ACHN (cell line): ENCODE results near the gene ZNF496.
A peak's percentile ranks its signal among the peaks of the same experiment; 100 is the strongest.
"Not testable (repeated sequence)": the region's sequence is repeated elsewhere in the genome, so short reads cannot be mapped to it uniquely, and the experiment has no call there.

Experiments used
- DNase-seq: peaks from one replicate; pipeline ENCODE4 v3.0.0-alpha.2; 2015
- in situ Hi-C: cut with HindIII; loops from 2 replicates; pipeline ENCODE4 v1.10.0; 2017; ENCODE audit warnings: low sequenced_read_pairs, low pct_ligation_motif_present, low pct_unique_long_range_greater_than_20kb

Gene ZNF496

GRCh38 chr1:247360991-247361731, 29.5 kb upstream of the ZNF496 start:
- in situ Hi-C loops: no loop called here
- no peak for DNase-seq

DNA sequence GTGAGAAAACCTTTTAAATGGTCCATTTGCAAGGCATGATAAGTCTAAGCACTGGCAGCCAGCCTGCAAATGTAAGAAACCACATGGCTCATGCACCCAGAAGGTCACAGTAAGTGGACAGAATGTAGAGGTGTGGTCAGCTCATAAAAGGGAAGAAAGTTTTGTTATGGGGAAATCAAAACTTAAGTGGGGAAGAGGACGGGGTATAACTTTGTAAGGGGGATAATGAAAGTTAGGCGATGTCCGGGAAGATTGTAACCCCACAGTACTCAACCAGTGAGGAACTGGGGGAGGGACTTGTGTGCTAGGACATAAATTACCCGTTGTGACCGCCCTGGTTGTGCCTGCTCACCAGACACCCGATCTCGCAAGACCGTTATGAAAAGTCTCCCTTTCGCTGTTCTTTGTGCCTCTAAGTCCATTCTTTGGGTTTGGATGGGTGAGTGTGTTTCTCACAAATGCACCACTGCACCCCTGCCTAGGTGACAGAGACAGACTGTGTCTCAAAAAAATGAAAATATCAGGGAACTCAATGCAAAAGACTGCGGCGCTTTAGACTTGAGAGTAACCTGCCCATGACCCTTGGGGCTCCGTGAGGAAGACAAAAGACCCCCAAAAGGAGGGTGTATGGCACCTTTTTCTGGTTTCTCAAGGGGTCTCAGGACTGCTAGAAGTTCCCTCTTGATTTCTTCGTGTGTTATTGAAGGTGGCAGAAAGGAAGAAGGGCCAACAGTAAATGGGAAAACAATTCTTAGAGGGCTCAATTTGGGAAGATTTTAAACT, 28.6 kb upstream of the ZNF496 start:
- DNase-seq: no peak
- in situ Hi-C loops: no loop called here

GRCh38 chr1:247359559-247359958, 27.9 kb upstream of the ZNF496 start:
- in situ Hi-C loops: no loop called here
- no peak for DNase-seq

- DNase-seq: no peak
- in situ Hi-C loops: no loop called here
These were observed 27.3 kb upstream of the ZNF496 start for GRCh38 chr1:247358920-247359319.

- in situ Hi-C loops: no loop called here
These were observed 26.1 kb upstream of the ZNF496 start for GRCh38 chr1:247357781-247358211.

GRCh38 chr1:247357052-247357780, 25.5 kb upstream of the ZNF496 start:
- in situ Hi-C loops: no loop called here
- DNase-seq: no peak

More at GRCh38 chr1:247357781-247358211, 26.1 kb upstream of the ZNF496 start:
- peak; percentile 91 for DNase-seq

DNA sequence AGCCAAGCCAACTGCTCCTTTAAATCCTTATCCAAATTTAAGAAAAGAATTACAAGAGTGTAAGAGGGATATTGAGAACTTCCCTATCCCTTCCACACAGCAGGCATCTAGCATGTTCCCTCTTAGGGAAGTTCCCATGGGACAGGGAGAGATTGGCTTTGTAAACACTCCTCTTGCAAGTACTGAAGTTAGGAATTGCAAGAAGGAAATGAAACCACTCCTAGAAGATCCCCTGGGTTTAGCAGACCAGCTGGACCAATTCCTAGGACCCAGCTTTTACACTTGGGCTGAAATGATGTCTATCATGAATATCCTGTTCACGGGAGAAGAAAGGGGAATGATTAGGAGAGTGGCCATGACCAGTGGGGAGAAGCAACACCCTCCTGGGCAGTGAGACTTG, 23.5 kb upstream of the ZNF496 start:
- DNase-seq, in situ Hi-C loops: not testable (repeated sequence)

DNA sequence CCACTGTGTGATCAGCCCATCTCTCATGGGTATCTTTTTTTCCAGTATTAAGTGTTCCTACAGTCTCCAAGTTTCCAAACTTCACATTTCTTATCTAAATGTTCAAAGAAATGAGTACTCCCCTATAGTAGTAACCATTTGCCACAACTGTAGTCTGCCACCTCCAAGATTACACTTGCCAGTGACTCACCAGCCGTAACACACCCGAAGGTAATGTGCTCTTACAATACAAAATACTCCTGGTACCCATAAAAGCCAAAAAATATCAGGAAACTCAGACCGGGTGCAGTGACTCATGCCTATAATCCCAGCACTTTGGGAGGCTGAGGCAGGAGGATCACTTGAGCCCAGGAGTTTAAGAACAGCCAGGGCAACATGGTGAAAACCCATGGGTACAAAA, 20.5 kb upstream of the ZNF496 start:
- no peak for DNase-seq
- in situ Hi-C loops: no loop called here

DNA sequence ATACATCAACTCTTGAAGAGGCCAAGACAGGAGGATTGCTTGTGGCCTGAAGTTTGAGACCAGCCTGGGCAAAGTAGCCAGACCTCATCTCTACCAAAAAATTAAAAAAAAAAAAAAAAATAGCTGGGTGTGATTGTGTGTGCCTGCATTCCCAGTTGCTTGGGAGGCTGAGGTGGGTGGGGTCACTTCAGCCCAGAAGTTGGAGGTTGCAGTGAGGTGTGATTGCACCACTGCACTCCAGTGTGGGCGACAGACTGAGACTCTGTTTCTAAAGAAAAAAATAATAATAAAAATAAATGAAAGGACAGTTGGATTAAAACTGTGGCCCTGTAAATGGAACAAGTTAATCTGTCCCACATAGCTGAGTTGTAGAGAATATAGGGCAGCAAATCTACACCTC, 18.9 kb upstream of the ZNF496 start:
- no peak for DNase-seq
- in situ Hi-C loops: no loop called here

DNA sequence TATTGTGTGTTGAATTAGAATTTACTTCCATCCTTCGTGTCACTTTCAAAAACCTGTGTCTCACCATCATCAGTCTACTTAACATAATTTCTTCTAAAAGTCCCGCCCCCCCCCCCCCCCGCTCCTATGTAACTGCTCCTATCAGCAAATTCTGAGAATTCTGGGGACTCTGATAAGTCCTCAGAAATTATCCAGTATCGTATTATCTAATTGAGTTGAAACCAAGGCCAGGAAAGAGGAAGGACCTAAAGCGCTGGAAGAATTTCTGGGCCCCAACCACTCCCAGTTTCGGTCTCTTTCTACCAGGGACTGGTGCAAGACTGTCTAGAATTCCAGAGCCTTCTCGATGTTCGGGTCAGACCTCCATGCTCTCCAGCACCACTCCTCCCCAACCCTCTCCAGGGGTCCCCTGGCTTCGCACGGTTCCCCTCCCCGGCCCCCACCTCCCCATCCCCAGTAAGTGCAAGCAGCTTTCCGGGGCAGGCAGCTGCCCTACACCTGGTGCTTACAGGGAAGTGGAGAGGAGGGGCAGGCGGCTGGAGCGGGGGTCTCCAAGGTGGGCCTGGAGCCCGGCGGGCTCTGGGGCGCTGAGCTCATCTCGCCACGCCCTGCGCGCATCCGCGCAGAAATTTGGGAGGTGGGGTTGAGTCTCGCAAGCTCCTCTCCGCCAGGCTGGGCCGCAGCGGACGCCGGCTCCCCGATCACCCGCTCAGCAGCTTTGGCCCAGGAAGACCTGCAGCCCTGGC, 16.0 kb upstream of the ZNF496 start:
- in situ Hi-C loops: no loop called here
- DNase-seq: no peak

DNA sequence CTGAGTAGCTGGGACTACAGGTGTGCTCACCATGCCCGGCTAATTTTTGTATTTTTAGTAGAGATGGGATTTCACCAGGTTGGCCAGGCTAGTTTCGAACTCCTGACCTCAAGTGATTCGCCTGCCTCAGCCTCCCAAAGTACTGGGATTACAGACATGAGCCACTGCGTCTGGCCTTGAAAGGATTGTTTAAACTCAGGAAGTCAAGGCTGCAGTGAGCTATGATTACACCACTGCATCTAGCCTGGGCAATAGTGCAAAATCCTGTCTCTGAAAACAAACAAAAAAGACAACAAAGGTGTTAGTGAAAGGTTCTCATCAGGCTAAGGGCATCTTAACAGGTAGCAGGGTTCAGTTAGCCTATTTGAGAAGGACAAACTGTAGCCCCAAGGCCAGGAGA, 14.2 kb upstream of the ZNF496 start:
- no peak for DNase-seq
- in situ Hi-C loops: no loop called here

GRCh38 chr1:247343801-247344200, 12.1 kb upstream of the ZNF496 start:
- no peak for DNase-seq
- in situ Hi-C loops: no loop called here

DNA sequence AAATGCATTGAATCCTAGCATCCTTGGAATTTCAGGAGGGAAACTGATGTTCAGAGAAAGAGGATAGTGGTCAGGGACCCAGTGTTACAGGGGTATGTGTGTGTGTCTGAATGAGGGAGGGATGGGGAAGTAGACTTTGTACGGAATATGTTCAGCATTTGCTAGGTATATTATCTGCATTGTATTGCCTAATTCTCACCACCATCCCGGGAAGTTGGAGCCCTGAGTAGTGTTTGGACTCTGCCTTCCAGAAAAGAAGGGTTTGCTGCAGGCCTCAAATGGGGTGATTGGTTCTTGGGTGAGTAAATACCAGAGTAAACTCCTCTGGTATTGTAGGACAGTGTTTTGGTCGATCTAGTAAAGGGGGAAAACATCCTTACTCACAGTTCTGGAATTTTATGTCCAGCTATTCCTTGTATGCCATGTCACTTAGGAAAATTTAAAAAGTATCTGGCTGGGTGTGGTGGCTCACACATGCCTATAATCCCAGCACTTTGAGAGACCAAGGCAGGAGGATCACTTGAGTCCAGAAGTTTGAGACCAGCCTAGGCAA, 7.1 kb upstream of the ZNF496 start:
- no peak for DNase-seq
- in situ Hi-C loops: no loop called here

DNA sequence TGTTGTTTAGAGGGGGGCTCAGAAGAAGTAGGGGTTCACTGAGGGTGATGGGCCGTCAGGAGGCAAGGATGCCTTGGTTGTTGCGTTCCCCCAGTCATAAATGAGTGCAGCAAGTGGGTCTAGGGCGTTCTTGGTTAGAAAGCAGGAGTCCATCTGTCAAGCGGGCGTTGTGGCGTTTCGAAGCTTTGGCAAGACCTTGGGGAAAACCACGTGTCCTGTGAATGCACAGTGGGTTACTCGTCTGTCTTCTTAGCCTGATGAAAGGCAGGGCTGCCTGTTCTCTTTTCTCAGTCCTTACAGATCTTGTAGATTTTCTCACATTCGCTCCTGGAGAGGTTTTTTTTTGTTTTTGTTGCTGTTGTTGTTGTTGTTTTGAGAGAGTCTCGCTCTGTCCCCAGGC, 6.3 kb upstream of the ZNF496 start:
- in situ Hi-C loops: no loop called here
- DNase-seq: no peak

DNA sequence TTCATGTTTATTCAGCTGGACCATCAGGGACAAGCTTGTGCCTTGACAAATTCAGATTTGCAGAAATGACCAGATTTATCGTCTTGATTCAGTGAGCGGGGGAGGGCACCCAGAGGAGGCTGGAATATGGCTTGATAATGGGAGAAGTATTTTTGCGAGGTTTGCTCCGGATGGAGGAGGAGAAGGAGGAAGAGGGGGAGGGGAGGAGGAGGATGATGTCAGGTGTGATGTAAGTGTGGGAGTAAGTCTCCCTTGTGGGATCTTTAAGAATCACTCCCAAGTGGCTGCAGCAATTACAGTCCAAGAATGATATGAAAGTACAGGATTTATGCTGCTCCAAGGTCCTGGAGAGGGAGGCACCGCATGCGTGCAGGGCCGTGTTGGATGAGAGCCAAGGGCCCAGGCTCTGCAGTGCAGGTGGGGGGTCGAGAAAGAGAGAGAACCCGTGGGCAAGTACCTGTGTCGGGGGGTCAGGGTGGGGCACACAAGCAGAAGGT, 5.6 kb upstream of the ZNF496 start:
- DNase-seq: no peak
- in situ Hi-C loops: no loop called here

GRCh38 chr1:247336390-247336789, 4.7 kb upstream of the ZNF496 start:
- in situ Hi-C loops: no loop called here
- DNase-seq: no peak

GRCh38 chr1:247335882-247336281, 4.2 kb upstream of the ZNF496 start:
- in situ Hi-C loops: no loop called here
- no peak for DNase-seq

DNA sequence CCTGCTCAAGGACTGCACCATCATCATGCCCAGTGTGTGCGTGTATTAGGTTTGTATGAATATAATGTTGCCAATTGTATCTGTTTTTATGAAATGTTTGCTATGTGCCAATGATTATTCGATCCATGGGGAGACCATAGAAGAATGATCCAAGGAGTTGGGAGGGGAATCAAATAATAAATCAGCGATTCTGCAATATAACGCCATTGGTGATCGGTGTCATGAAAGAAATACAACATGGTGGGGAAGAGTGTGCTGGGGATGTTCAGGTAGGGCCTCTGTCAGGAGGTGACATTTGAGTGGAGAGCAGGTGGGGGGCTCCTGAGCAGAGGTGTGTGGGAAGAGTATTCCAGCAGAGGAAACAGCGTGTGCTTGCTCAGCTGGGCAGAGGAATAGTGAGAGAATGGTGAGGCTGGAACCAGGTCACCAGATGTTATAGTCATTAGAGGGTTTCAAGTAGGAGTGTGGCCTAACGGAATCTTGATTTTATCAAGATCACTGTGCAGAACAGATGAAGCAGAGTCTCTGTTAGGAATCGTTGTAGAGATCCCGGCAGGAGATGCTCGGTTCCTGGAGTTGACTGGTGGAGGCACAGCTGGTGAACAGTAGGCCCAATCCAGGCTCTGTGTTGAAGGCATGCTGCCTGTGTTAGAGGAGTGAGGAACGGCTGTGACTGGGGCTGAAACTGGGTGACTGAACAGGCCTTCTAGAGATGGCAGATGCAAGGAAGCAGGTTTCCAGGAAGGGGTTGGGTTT, 2.9 kb upstream of the ZNF496 start:
- in situ Hi-C loops: no loop called here
- no peak for DNase-seq
